ENCODE data around the gene SLC6A9. TPM values are rescaled to one million over a fixed set of nuclear protein-coding genes. Genes with fewer than 3 reads are reported as not detected.

SLC6A9 gene
- total and polyA plus RNA-seq, 2 experiments from 2014 or later: 13.5 to 25.3 TPM

DNA sequence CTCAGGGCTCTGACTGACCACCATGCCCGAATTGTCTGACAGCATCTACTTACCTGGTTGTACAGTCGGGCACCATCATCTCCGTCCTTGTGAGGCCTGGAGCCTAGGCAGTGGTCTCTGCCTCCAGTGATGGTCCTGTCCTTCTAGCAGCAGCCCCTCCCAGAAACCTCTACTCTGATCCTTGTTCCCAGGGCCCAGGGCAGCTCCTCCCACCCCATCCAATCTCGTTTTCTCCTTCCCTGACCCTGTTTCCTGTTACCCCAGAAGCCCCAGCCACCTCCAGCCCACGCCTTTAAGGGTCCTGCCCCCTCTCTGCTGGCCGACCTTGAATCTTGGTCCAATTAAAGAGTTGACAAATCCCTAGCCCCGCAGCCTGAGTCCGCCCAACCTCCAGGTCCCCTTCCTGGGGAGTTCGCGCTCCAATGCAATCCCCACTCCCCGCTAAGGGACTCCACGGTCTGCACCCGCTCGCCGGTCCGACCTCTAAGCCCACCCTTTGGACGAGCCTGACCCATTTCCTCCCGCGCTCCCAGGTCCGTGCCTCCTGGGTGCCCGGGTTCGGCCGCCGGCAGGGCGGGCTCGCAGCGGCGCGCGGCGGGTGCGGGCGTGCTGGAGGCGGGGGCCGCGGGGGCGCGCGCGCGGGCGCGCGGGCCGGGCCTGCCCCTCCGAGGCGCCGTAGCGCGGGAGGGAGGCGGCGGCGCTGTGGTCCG is 52.6 kb downstream of the SLC6A9 start, which contains the start of gene B4GALT2:
Gene B4GALT2 (plus strand): TSS at position 660 of the 710 bp plus-strand sequence. CDS start 1,951 bp downstream, outside the sequence.
- peak; percentile 77 for DNase-seq (ENCODE audit: low spot score)
- Histone ChIP-seq H3K27me3 (no peaks in the 10 kb centered on the region), H4K20me1 (ENCODE audit: insufficient read depth, poor library complexity, severe bottlenecking) (peaks cover 30% of the 10 kb centered on the region), H3K79me2 (peaks cover 53% of the 10 kb centered on the region), H2AFZ (peak within 1 kb of the TSS; percentile 52), H3K9me3 (ENCODE audit: low read depth) (no peaks in the 10 kb centered on the region), H3K27ac (peak within 1 kb of the TSS; percentile 79), H3K36me3 (replicated peaks; ENCODE audit: insufficient read depth, low read depth) (no peaks in the 10 kb centered on the region), H3K4me2 (peak within 1 kb of the TSS; percentile 99), H3K4me1 (ENCODE audit: insufficient read depth) (peaks cover 35% of the 10 kb centered on the region), H3K9me2 (replicated peaks; ENCODE audit: insufficient read depth) (no peaks in the 10 kb centered on the region), H3K4me3 (peak within 1 kb of the TSS; percentile 70)
- WGBS (ENCODE audit: low lambda C conversion rate, missing lambda C conversion rate): 9% methylated on average over 25 of the region's 54 CpGs
- no peak for TF ChIP-seq EZH2phosphoT487 (IDR thresholded peaks at IDR 0.05; ENCODE audit: low read depth, severe bottlenecking, unreplicated experiment)
- no peak for TF ChIP-seq EZH2 (IDR thresholded peaks at IDR 0.05; ENCODE audit: borderline replicate concordance)
- TF ChIP-seq, protein P1, sequence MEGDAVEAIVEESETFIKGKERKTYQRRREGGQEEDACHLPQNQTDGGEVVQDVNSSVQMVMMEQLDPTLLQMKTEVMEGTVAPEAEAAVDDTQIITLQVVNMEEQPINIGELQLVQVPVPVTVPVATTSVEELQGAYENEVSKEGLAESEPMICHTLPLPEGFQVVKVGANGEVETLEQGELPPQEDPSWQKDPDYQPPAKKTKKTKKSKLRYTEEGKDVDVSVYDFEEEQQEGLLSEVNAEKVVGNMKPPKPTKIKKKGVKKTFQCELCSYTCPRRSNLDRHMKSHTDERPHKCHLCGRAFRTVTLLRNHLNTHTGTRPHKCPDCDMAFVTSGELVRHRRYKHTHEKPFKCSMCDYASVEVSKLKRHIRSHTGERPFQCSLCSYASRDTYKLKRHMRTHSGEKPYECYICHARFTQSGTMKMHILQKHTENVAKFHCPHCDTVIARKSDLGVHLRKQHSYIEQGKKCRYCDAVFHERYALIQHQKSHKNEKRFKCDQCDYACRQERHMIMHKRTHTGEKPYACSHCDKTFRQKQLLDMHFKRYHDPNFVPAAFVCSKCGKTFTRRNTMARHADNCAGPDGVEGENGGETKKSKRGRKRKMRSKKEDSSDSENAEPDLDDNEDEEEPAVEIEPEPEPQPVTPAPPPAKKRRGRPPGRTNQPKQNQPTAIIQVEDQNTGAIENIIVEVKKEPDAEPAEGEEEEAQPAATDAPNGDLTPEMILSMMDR (IDR thresholded peaks at IDR 0.05; ENCODE audit: poor library complexity): no peak

DNA sequence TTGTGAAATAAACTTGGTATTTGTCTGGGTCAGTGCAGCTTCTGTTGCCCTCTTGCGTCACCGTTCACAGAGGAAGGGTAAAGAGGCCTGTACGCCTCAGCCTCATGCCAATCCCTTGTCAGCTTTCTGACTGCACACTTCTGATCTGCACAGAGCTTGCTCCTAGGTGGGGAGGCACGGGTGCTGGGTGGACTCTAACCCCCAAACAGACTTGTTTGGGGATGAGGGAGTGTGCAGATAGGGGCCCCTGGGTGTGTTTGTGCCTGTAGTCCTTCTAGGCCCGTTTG is 53.1 kb downstream of the SLC6A9 start:
- no peaks in the 10 kb centered on the region for H3K9me3 ChIP-seq (ENCODE audit: low read depth)
- H3K27ac ChIP-seq: peak overlapping the region; percentile 69
- no peak for DNase-seq (ENCODE audit: low spot score)
- peaks cover 35% of the 10 kb centered on the region for H3K4me1 ChIP-seq (ENCODE audit: insufficient read depth)
- no peak for TF ChIP-seq EZH2phosphoT487 (IDR thresholded peaks at IDR 0.05; ENCODE audit: low read depth, severe bottlenecking, unreplicated experiment)
- TF ChIP-seq EZH2 (IDR thresholded peaks at IDR 0.05; ENCODE audit: borderline replicate concordance): no peak
- TF ChIP-seq, protein P1 (IDR thresholded peaks at IDR 0.05; ENCODE audit: poor library complexity): no peak
- no peak overlapping the region for H2AFZ ChIP-seq
- peaks cover 53% of the 10 kb centered on the region for H3K79me2 ChIP-seq
- peak overlapping the region; percentile 93 for H3K4me2 ChIP-seq
- no peak overlapping the region for H3K4me3 ChIP-seq
- H4K20me1 ChIP-seq (ENCODE audit: insufficient read depth, poor library complexity, severe bottlenecking): peaks cover 30% of the 10 kb centered on the region
- H3K9me2 ChIP-seq (replicated peaks; ENCODE audit: insufficient read depth): no peaks in the 10 kb centered on the region
- WGBS (ENCODE audit: low lambda C conversion rate, missing lambda C conversion rate): 70% methylated on average over 5 of the region's 5 CpGs
- H3K36me3 ChIP-seq (replicated peaks; ENCODE audit: insufficient read depth, low read depth): no peaks in the 10 kb centered on the region
- no peaks in the 10 kb centered on the region for H3K27me3 ChIP-seq

DNA sequence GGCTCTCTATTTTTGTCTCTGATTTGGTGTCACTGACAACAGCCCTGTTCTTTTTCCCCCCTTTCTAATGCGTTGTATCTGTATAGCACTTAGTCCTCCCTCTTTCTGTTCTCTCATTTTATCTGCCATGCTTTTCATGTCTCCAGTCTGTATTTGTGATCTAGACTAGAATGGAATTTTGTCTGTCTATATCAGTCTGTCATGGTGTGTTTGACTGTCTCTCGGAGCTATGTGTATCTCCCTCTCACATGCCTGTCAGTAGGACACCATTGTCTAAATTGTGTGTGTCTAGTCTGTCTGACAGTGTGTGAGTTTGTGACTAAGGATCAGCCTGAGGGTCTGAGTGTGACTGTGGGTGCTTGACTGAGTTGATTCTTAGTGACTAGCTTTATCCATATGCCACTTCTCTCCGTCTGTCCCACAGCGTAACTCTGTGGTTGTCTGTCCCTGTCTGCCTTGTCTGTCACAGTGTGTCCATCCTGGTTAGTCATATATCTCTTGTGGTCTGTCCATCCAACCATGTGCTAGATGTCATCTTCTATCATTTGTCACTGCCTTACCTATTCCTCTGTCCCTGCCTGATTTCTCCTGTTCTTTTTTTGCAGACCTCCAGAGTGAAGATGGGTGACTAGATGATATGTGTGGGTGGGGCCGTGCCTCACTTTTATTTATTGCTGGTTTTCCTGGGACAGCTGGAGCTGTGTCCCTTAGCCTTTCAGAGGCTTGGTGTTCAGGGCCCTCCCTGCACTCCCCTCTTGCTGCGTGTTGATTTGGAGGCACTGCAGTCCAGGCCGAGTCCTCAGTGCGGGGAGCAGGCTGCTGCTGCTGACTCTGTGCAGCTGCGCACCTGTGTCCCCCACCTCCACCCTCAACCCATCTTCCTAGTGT is 53.6 kb downstream of the SLC6A9 start:
- H3K4me2 ChIP-seq: peak overlapping the region; percentile 93
- H3K27ac ChIP-seq: no peak overlapping the region
- no peaks in the 10 kb centered on the region for H3K27me3 ChIP-seq
- no peaks in the 10 kb centered on the region for H3K36me3 ChIP-seq (replicated peaks; ENCODE audit: insufficient read depth, low read depth)
- H3K4me3 ChIP-seq: no peak overlapping the region
- H3K79me2 ChIP-seq: peaks cover 53% of the 10 kb centered on the region
- peaks cover 35% of the 10 kb centered on the region for H3K4me1 ChIP-seq (ENCODE audit: insufficient read depth)
- peaks cover 30% of the 10 kb centered on the region for H4K20me1 ChIP-seq (ENCODE audit: insufficient read depth, poor library complexity, severe bottlenecking)
- no peaks in the 10 kb centered on the region for H3K9me3 ChIP-seq (ENCODE audit: low read depth)
- 86% methylated on average over 9 of the region's 9 CpGs for WGBS (ENCODE audit: low lambda C conversion rate, missing lambda C conversion rate)
- H2AFZ ChIP-seq: no peak overlapping the region
- no peaks in the 10 kb centered on the region for H3K9me2 ChIP-seq (replicated peaks; ENCODE audit: insufficient read depth)
- TF ChIP-seq, protein P1 (IDR thresholded peaks at IDR 0.05; ENCODE audit: poor library complexity): no peak
- TF ChIP-seq EZH2phosphoT487 (IDR thresholded peaks at IDR 0.05; ENCODE audit: low read depth, severe bottlenecking, unreplicated experiment) (no peak), EZH2 (IDR thresholded peaks at IDR 0.05; ENCODE audit: borderline replicate concordance) (no peak)
- DNase-seq (ENCODE audit: low spot score): no peak

All from hepatocyte (in vitro differentiated cells).